H9 (cell line): ENCODE results near the gene TBC1D13. TPM values are rescaled to one million over a fixed set of nuclear protein-coding genes. Genes with fewer than 3 reads are reported as not detected.

Experiments used
- DNase-seq: peaks from one replicate; pipeline ENCODE4 v3.0.0-alpha.2; 2017
- H2AFZ ChIP-seq: one replicate; pipeline ENCODE4 v1.6.1; 2013; ENCODE audit warnings: mild to moderate bottlenecking, low read length, control low read depth, moderate library complexity
- H2AK5ac ChIP-seq: 2 replicates; pipeline ENCODE4 v1.6.1; 2013; ENCODE audit warnings: low read length, control low read depth, mixed read lengths; ENCODE audit not compliant: insufficient read length
- H2BK120ac ChIP-seq: one replicate; pipeline ENCODE4 v1.6.1; 2013; ENCODE audit warnings: low read depth, mild to moderate bottlenecking, low read length, control low read depth, inconsistent platforms; ENCODE audit not compliant: poor library complexity, severe bottlenecking
- H2BK12ac ChIP-seq: 2 replicates; pipeline ENCODE4 v1.6.1; 2013; ENCODE audit warnings: low read length, control low read depth, mixed read lengths, low read depth; ENCODE audit not compliant: insufficient read length
- H2BK15ac ChIP-seq: 2 replicates; pipeline ENCODE4 v1.6.1; 2013; ENCODE audit warnings: low read depth, low read length, control low read depth
- H2BK20ac ChIP-seq: one replicate; pipeline ENCODE4 v1.6.1; 2013; ENCODE audit warnings: low read depth, mild to moderate bottlenecking, low read length, control low read depth, inconsistent platforms; ENCODE audit not compliant: poor library complexity, severe bottlenecking
- H2BK5ac ChIP-seq: 2 replicates; pipeline ENCODE4 v1.6.1; 2013; ENCODE audit warnings: low read length, control low read depth, mixed read lengths; ENCODE audit not compliant: insufficient read length
- H3K14ac ChIP-seq: 2 replicates; pipeline ENCODE4 v1.6.1; 2013; ENCODE audit warnings: low read length, control low read depth; ENCODE audit not compliant: insufficient read depth
- H3K18ac ChIP-seq: 2 replicates; pipeline ENCODE4 v1.6.1; 2013; ENCODE audit warnings: low read depth, mild to moderate bottlenecking, mixed read lengths, low read length, control low read depth; ENCODE audit not compliant: insufficient read length
- H3K23ac ChIP-seq: 2 replicates; pipeline ENCODE4 v1.6.1; 2013; ENCODE audit warnings: low read length, control low read depth, mixed read lengths, low read depth; ENCODE audit not compliant: insufficient read length
- H3K23me2 ChIP-seq: 2 replicates; pipeline ENCODE4 v1.6.1; 2013; ENCODE audit warnings: low read depth, mild to moderate bottlenecking, mixed read lengths, low read length, control low read depth; ENCODE audit not compliant: insufficient read length, poor library complexity, severe bottlenecking
- H3K27ac ChIP-seq: 2 replicates; pipeline ENCODE4 v1.5.1; 2013; ENCODE audit warnings: low read length, control low read depth, mixed read lengths, low read depth; ENCODE audit not compliant: insufficient read length
- H3K27me3 ChIP-seq: 2 replicates; pipeline ENCODE4 v1.6.1; 2013; ENCODE audit warnings: low read length, control low read depth, inconsistent platforms; ENCODE audit not compliant: insufficient read depth
- H3K4ac ChIP-seq: 2 replicates; pipeline ENCODE4 v1.6.1; 2013; ENCODE audit warnings: low read depth, mild to moderate bottlenecking, control low read depth, inconsistent platforms, low read length, moderate library complexity
- H3K4me1 ChIP-seq: 2 replicates; pipeline ENCODE4 v1.6.1; 2013; ENCODE audit warnings: low read length, control low read depth, inconsistent platforms; ENCODE audit not compliant: insufficient read depth
- H3K4me2 ChIP-seq: 2 replicates; pipeline ENCODE4 v1.6.1; 2013; ENCODE audit warnings: low read length, control low read depth, mixed read lengths; ENCODE audit not compliant: insufficient read length, insufficient read depth
- H3K56ac ChIP-seq: 2 replicates; pipeline ENCODE4 v1.6.1; 2013; ENCODE audit warnings: low read depth, mild to moderate bottlenecking, mixed read lengths, low read length, control low read depth; ENCODE audit not compliant: insufficient read length
- H3K79me1 ChIP-seq: 2 replicates; pipeline ENCODE4 v1.6.1; 2013; ENCODE audit warnings: low read depth, mild to moderate bottlenecking, moderate library complexity, low read length, control low read depth, inconsistent platforms; ENCODE audit not compliant: insufficient read depth, poor library complexity, severe bottlenecking
- H3K79me2 ChIP-seq: 2 replicates; pipeline ENCODE4 v1.6.1; 2013; ENCODE audit warnings: low read length, control low read depth, inconsistent platforms; ENCODE audit not compliant: insufficient read depth
- H3K9ac ChIP-seq: 2 replicates; pipeline ENCODE4 v1.6.1; 2013; ENCODE audit warnings: low read length, control low read depth, mixed read lengths; ENCODE audit not compliant: insufficient read length; ENCODE audit errors: extremely low read depth
- H3K9me3 ChIP-seq: one replicate; pipeline ENCODE4 v1.6.1; 2013; ENCODE audit warnings: low read depth, low read length, inconsistent platforms; ENCODE audit not compliant: control insufficient read depth
- H3T11ph ChIP-seq: one replicate; pipeline ENCODE4 v1.6.1; 2013; ENCODE audit warnings: mild to moderate bottlenecking, low read length, control low read depth, inconsistent platforms
- H4K20me1 ChIP-seq: one replicate; pipeline ENCODE4 v1.6.1; 2013; ENCODE audit not compliant: control insufficient read depth, insufficient read length, insufficient read depth
- H4K5ac ChIP-seq: 2 replicates; pipeline ENCODE4 v1.6.1; 2013; ENCODE audit warnings: low read depth, mild to moderate bottlenecking, mixed read lengths, low read length, control low read depth; ENCODE audit not compliant: insufficient read length
- H4K8ac ChIP-seq: replicated peaks from 2 replicates; pipeline ENCODE4 v1.6.1; 2013; ENCODE audit warnings: low read length, control low read depth, mixed read lengths, low read depth; ENCODE audit not compliant: insufficient read length
- H4K91ac ChIP-seq: 2 replicates; pipeline ENCODE4 v1.6.1; 2013; ENCODE audit warnings: low read depth, mild to moderate bottlenecking, moderate library complexity, mixed read lengths, low read length, control low read depth; ENCODE audit not compliant: insufficient read length
- H3K27ac Mint-ChIP-seq, 3 experiments: 2 replicates in 2 of 3; 3 replicates in 1 of 3; pipeline ENCODE4 v1.8.0; 2020 to 2021; ENCODE audit warnings: mixed read lengths in 3 of 3, mild to moderate bottlenecking in 1 of 3, moderate library complexity in 1 of 3
- H3K27me3 Mint-ChIP-seq: 2 replicates; pipeline ENCODE4 v1.8.0; 2021; ENCODE audit warnings: low read depth, mild to moderate bottlenecking, moderate library complexity, mixed read lengths
- H3K36me3 Mint-ChIP-seq, 3 experiments: 2 replicates in 2 of 3; 3 replicates in 1 of 3; pipeline ENCODE4 v1.8.0; 2020 to 2021; ENCODE audit warnings: low read depth in 3 of 3, mixed read lengths in 3 of 3; ENCODE audit not compliant: insufficient read depth in 1 of 3
- H3K4me1 Mint-ChIP-seq, 2 experiments: 2 replicates each; pipeline ENCODE4 v1.8.0; 2020; ENCODE audit warnings: mixed read lengths in 2 of 2
- H3K4me3 Mint-ChIP-seq, 2 experiments: 2 replicates in 1 of 2; 3 replicates in 1 of 2; pipeline ENCODE4 v1.8.0; 2020 to 2021; ENCODE audit warnings: mild to moderate bottlenecking in 2 of 2, mixed read lengths in 2 of 2, moderate library complexity in 1 of 2
- H3K9me3 Mint-ChIP-seq, 2 experiments: 2 replicates in 1 of 2; 3 replicates in 1 of 2; pipeline ENCODE4 v1.8.0; 2020; ENCODE audit warnings: mild to moderate bottlenecking in 2 of 2, mixed read lengths in 2 of 2, moderate library complexity in 1 of 2
- CTCF ChIP-seq: fragments of 200-600 bp; sonication (generic); conservative IDR thresholded peaks from 3 replicates; pipeline ENCODE4 v1.8.0; 2021; ENCODE audit warnings: antibody characterized with exemption, mild to moderate bottlenecking
- WGBS: extraction: QIAGEN DNeasy Blood & Tissue Kit; methylation state at CpG from one replicate; pipeline ENCODE4 v1.1.7; 2013; ENCODE audit warnings: missing lambda C conversion rate, low lambda C conversion rate, mixed read lengths; ENCODE audit not compliant: insufficient read length; ENCODE audit errors: extremely low coverage; 5-methylcytosine and 5-hydroxymethylcytosine counted together
- total RNA-seq: library from RNA; stranded (reverse); gene quantifications from 2 replicates; pipeline ENCODE4 v1.2.1, GENCODE V29; 2021

Gene TBC1D13
- total RNA-seq, 1 experiment from 2014 or later = 27.3 TPM

DNA sequence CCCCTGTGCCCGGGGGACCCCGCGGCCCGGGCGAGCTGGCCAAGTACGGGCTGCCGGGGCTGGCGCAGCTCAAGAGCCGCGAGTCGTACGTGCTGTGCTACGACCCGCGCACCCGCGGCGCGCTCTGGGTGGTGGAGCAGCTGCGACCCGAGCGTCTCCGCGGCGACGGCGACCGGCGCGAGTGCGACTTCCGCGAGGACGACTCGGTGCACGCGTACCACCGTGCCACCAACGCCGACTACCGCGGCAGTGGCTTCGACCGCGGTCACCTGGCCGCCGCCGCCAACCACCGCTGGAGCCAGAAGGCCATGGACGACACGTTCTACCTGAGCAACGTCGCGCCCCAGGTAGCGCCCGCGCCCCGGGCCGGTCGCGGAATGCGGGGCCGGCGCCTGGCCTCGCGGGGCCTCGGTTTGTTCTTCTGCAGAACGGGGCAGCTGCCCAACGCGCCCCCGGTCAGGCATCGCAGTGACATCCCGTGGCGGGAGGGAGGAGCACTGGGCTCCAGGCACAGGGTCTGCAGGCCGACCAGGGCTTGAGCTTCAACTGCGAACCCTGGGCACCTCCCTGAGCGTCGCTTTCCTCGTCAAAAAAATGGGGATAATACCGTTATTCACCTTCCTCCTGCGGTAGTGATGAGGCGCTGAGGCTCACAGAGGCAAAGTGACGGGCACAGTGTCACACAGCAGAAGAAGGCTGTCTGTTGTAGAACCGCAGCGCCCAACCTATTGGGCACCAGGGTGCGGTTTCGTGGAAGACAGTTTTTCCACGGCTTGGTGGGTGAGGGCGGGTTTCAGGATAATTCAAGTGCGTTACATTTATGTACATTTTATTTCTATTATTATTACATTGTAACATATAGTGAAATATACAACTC is 32.0 kb downstream of the TBC1D13 start:
- TF ChIP-seq CTCF = no peak
- H3K9me3 ChIP-seq = no peaks in the 10 kb centered on the region
- H2AFZ ChIP-seq = no peak overlapping the region
- H3K79me1 ChIP-seq = no peaks in the 10 kb centered on the region
- no peak overlapping the region for H4K8ac ChIP-seq
- peak overlapping the region; percentile 36 for H3K18ac ChIP-seq
- peaks cover 11% of the 10 kb centered on the region for H3K23me2 ChIP-seq
- H3K27me3 ChIP-seq = no peaks in the 10 kb centered on the region
- peaks cover 8 to 31% (median 28%) of the 10 kb centered on the region in 3 experiments; a peak in 6 of 7 replicates for H3K36me3 Mint-ChIP-seq
- H3K14ac ChIP-seq = peak overlapping the region; percentile 63; the same call in 1 of the 2 replicates
- H2BK15ac ChIP-seq = no peak overlapping the region
- no peak overlapping the region for H4K5ac ChIP-seq
- H2BK120ac ChIP-seq = no peak overlapping the region
- H3K56ac ChIP-seq = no peak overlapping the region
- peak overlapping the region; percentile 56 for H3K4me2 ChIP-seq
- no peaks in the 10 kb centered on the region for H3K9me3 Mint-ChIP-seq
- WGBS = no CpG with 5 or more reads among the region's 90 CpGs
- H3K23ac ChIP-seq = no peak overlapping the region
- H3K27ac ChIP-seq = no peak overlapping the region
- peaks cover 11 to 12% of the 10 kb centered on the region in 2 experiments for H3K4me1 Mint-ChIP-seq
- no peak overlapping the region for H3K9ac ChIP-seq
- peak overlapping the region in 1 of 3 experiments; percentile 89; a peak in 1 of 7 replicates for H3K27ac Mint-ChIP-seq
- H3T11ph ChIP-seq = no peak overlapping the region
- H2BK12ac ChIP-seq = no peak overlapping the region
- peak; percentile 54 for DNase-seq
- H3K4me1 ChIP-seq = no peaks in the 10 kb centered on the region
- H4K91ac ChIP-seq = no peak overlapping the region
- no peaks in the 10 kb centered on the region; the same call in none of the 2 replicates for H3K27me3 Mint-ChIP-seq
- no peaks in the 10 kb centered on the region for H4K20me1 ChIP-seq
- no peak overlapping the region for H2AK5ac ChIP-seq
- H3K4me3 Mint-ChIP-seq = peak overlapping the region; percentile 68 to 83
- H3K79me2 ChIP-seq = no peaks in the 10 kb centered on the region
- no peak overlapping the region for H3K4ac ChIP-seq
- no peak overlapping the region for H2BK20ac ChIP-seq
- H2BK5ac ChIP-seq = no peak overlapping the region
